ENCODE data around the gene RNASE8.
"Not testable (repeated sequence)": the region's sequence is repeated elsewhere in the genome, so short reads cannot be mapped to it uniquely, and the experiment has no call there.

RNASE8 gene

GRCh38 chr14:21029917-21030316 is 27.7 kb upstream of the RNASE8 start, which contains the start of gene TPPP2:
Gene TPPP2 (plus strand): TSS chr14:21030217. CDS start chr14:21030582, 365 bp downstream.
- no peak for DNase-seq (ENCODE audit: low read depth in 2 of 2)

GRCh38 chr14:21030531-21030930 is 27.1 kb upstream of the RNASE8 start:
- DNase-seq (ENCODE audit: low read depth in 2 of 2), result no peak

GRCh38 chr14:21032326-21033132 is 25.1 kb upstream of the RNASE8 start:
- DNase-seq (ENCODE audit: low read depth in 2 of 2), result no peak

GRCh38 chr14:21033133-21033698 is 24.4 kb upstream of the RNASE8 start:
- DNase-seq (ENCODE audit: low read depth in 2 of 2), result no peak

- DNase-seq (ENCODE audit: low read depth in 2 of 2), result no peak
These were observed 22.9 kb upstream of the RNASE8 start, which contains the start of gene RNASE13 for GRCh38 chr14:21034707-21035106. Gene RNASE13 (minus strand): TSS chr14:21034807. CDS start chr14:21034288, 519 bp downstream.

GRCh38 chr14:21036751-21037150 is 20.9 kb upstream of the RNASE8 start:
- no peak for DNase-seq (ENCODE audit: low read depth in 2 of 2)

- DNase-seq (ENCODE audit: low read depth in 2 of 2), result no peak
These were observed 20.5 kb upstream of the RNASE8 start for GRCh38 chr14:21037156-21037555.

- no peak for DNase-seq (ENCODE audit: low read depth in 2 of 2)
These were observed 18.9 kb upstream of the RNASE8 start for GRCh38 chr14:21038441-21039422.

- no peak for DNase-seq (ENCODE audit: low read depth in 2 of 2)
These were observed 17.8 kb upstream of the RNASE8 start for GRCh38 chr14:21039585-21040369.

GRCh38 chr14:21040370-21040925 is 17.2 kb upstream of the RNASE8 start:
- no peak for DNase-seq (ENCODE audit: low read depth in 2 of 2)

GRCh38 chr14:21040941-21041340 is 16.7 kb upstream of the RNASE8 start:
- not testable (repeated sequence) for DNase-seq (ENCODE audit: low read depth in 2 of 2)

GRCh38 chr14:21041676-21042433 is 15.8 kb upstream of the RNASE8 start, which contains the start of gene RNASE7:
Gene RNASE7 (plus strand): TSS chr14:21042362. CDS start chr14:21042993, 631 bp downstream.
- DNase-seq (ENCODE audit: low read depth in 2 of 2), result no peak

GRCh38 chr14:21042918-21043317 is 14.7 kb upstream of the RNASE8 start:
- no peak for DNase-seq (ENCODE audit: low read depth in 2 of 2)

- DNase-seq (ENCODE audit: low read depth in 2 of 2), result no peak
These were observed 14.1 kb upstream of the RNASE8 start for GRCh38 chr14:21043387-21043973.

- DNase-seq (ENCODE audit: low read depth in 2 of 2), result no peak
These were observed 13.5 kb upstream of the RNASE8 start for GRCh38 chr14:21043974-21044618.

GRCh38 chr14:21047378-21047781 is 10.2 kb upstream of the RNASE8 start:
- no peak for DNase-seq (ENCODE audit: low read depth in 2 of 2)

- no peak for DNase-seq (ENCODE audit: low read depth in 2 of 2)
These were observed 9.0 kb upstream of the RNASE8 start for GRCh38 chr14:21048638-21049037.

- no peak for DNase-seq (ENCODE audit: low read depth in 2 of 2)
These were observed 8.3 kb upstream of the RNASE8 start for GRCh38 chr14:21049271-21049673.

- DNase-seq (ENCODE audit: low read depth in 2 of 2), result no peak
These were observed 7.0 kb upstream of the RNASE8 start for GRCh38 chr14:21050597-21050996.

Data from stimulated activated CD8-positive, alpha-beta memory T cell treated with anti-CD3 and anti-CD28 coated beads, Interleukin-15, amount 100 ng/mL, for 48 hours (primary cell).